Activated naive CD4-positive, alpha-beta T cell treated with anti-CD3 and anti-CD28 coated beads for 36 hours (primary cell): Measurements from ENCODE around the gene SCN4A. TPM values are rescaled to one million over a fixed set of nuclear protein-coding genes. Genes with fewer than 3 reads are reported as not detected.

ENCODE experiments used
- CTCF ChIA-PET: fragments of 350-600 bp; sonication (Branson Sonifier 250); formaldehyde crosslinking; loops from one replicate; lab custom pipeline; 2021; ENCODE audit warnings: antibody characterized with exemption; lab: Charles Lee
- DNase-seq: peaks from one replicate; pipeline ENCODE4 v3.0.0-alpha.2; 2020
- H3K27ac Mint-ChIP-seq: one replicate; pipeline ENCODE4 v1.8.0; 2021; ENCODE audit warnings: mild to moderate bottlenecking, mixed read lengths
- H3K27me3 Mint-ChIP-seq: one replicate; pipeline ENCODE4 v1.8.0; 2021; ENCODE audit warnings: low read depth, mixed read lengths
- H3K36me3 Mint-ChIP-seq: one replicate; pipeline ENCODE4 v1.8.0; 2021; ENCODE audit warnings: low read depth, mixed read lengths
- H3K4me1 Mint-ChIP-seq: one replicate; pipeline ENCODE4 v1.8.0; 2021; ENCODE audit warnings: low read depth, mixed read lengths
- H3K4me3 Mint-ChIP-seq: one replicate; pipeline ENCODE4 v1.8.0; 2021; ENCODE audit warnings: mild to moderate bottlenecking, moderate library complexity, mixed read lengths
- H3K9me3 Mint-ChIP-seq: one replicate; pipeline ENCODE4 v1.8.0; 2021; ENCODE audit warnings: mixed read lengths
- intact Hi-C: fragments of 100-400 bp; cut with micrococcal nuclease; formaldehyde crosslinking; loops from one replicate; pipeline ENCODE4 v1.15.1; 2023
- total RNA-seq, 2 experiments: library from RNA; stranded (reverse); gene quantifications; one replicate each; pipeline ENCODE4 v1.2.3, GENCODE V29; 2021

SCN4A gene
- total RNA-seq, 2 experiments from 2014 or later, result 0.10 to 0.47 TPM

DNA sequence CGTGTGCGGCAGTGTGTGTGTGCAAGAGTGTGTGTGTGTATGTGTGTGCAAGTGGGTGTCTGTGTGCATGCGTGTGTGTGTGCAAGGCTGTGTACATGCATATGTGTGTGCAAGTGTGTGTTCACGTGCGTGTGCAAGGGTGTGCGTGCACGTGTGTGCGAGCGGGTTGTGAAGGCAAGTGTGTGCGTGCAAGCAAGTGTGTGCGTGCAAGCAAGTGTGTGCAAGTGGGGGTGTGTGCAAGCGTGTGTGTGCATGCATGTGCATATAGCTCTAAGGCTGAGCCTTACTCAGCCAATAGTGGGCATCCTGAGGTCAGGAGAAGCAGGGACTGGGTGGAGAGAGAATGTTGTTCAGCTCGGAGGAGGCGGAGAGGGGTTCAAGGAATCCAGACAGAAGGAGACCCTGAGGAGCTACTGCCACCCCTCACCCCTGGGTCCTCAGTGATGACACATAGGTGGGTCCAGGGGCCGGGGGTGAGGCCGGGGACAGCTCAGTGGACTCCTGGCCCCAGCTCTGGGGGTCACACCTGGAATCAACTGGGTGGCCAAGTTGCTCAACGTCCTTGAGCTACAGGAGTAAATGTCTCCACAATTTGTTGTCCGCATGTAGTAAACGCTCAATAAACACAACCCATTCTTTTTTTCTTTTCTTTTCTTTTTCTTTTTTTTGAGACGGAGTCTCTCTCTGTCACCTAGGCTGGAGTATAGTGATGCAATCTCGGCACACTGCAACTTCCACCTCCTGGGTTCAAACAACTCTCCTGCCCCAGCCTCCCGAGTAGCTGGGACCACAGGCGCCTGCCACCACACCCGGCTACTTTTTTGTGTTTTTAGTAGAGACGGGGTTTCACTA lies 27.2 kb upstream of the SCN4A start:
- no peaks in the 10 kb centered on the region for H3K9me3 Mint-ChIP-seq
- peaks cover 22% of the 10 kb centered on the region for H3K4me1 Mint-ChIP-seq
- CTCF ChIA-PET, result interaction anchor here (1.3 to 1.5 kb wide), 2 partner anchors 9 to 25 kb away, joined by 3 to 5 read pairs; no protein-coding TSS in a partner anchor
- no peaks in the 10 kb centered on the region for H3K27me3 Mint-ChIP-seq
- peak overlapping the region; percentile 86 for H3K4me3 Mint-ChIP-seq
- H3K36me3 Mint-ChIP-seq, result peaks cover 2% of the 10 kb centered on the region
- no peak for DNase-seq
- no peak overlapping the region for H3K27ac Mint-ChIP-seq
- intact Hi-C loops, result loop anchor here (1.0 kb wide), 1 partner anchor 15 kb away; no protein-coding TSS in a partner anchor

DNA sequence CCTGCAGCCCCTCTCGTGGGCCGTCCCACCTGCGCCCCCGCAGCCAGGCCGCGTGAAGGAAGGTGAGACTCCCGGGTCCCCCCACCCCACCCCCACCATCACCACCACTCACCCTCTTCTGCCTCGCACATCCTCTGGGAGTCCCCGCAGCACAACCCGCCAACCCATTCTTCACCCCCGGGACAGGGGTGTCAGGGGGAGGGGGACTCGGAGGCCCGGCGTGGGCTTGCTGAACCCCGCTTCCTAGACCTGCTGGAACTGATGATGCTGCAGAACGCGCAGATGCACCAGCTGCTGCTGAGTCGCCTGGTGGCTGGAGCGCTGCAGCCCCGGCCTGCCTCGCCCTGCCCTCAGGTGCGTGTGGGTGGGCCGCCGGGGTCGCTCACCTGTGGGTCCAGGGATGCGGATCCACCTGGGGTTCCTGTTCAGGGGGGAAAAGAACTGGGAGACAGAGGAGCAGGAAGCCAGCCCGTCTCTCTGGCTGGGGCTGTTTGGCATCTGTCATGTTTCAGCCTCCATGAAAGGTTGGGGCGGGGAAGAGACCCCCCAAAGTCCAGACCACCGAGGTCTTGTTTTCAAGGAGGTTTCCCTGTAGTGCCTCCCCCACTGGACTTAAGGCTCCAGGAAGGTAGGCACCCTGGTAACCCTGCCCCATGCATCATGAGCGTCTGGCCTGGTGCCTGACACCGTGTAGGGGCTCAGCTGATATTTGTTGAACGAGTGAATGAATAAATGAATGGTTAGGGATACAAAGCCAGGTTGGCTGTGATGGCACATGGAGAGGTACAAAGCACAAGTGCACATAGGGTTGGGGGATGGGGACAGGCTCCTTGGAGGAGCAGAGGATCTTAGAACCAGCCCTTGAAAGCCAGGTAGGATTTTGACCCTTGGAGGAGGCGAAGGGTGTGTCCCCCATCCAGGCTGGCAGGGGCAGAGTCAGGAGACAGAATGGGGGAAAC lies 26.3 kb upstream of the SCN4A start:
- Mint-ChIP-seq H3K36me3 (no peaks in the 10 kb centered on the region), H3K4me1 (peaks cover 22% of the 10 kb centered on the region), H3K9me3 (no peaks in the 10 kb centered on the region), H3K27me3 (no peaks in the 10 kb centered on the region), H3K4me3 (peak overlapping the region; percentile 86), H3K27ac (no peak overlapping the region)
- DNase-seq, result peak; percentile 48
- intact Hi-C loops, result loop anchor here (1.0 kb wide), 1 partner anchor 16 kb away; no protein-coding TSS in a partner anchor
- CTCF ChIA-PET, result interaction anchor here (0.9 to 1.5 kb wide), 4 partner anchors 26 to 135 kb away, joined by 3 to 5 read pairs (median 4); no protein-coding TSS in a partner anchor

DNA sequence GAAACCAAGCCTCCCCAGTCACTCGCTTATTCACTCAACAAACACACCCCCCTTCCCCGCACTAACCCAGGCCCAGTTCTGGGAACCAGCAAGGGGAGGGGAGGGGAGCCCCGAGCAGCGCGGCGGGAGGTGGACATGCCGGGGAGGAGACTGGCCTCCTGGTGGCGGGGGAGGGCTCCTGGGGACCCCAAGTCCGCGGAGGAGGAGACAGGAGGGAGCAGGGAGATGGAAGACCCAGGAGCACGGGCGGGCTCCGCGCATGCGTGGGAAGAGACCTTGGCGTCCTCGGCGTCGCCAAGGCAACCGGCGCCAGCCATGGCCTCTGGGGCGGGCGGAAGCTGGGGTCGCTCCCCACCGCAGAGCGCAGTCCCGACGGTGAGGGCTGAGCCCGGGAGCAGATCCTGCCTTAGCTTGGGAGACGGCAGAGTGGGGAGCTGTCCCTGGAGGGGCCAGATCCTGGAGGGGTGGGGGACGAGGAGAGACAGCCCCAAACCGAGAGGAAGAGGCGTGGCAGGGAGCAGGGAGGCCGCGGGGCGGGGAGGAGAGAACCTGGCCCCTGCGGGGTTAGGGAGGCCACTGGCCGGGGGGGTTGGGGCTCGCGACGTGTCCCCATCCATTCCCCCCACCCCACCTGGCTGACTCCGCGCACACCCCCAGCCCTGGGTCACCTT lies 25.5 kb upstream of the SCN4A start, which contains the start of gene PRR29:
Gene PRR29, plus strand, starts transcription at position 302 of the 671 bp plus-strand sequence. Its CDS starts 14 bp downstream, at position 316.
- Mint-ChIP-seq H3K4me3 (peak within 1 kb of the TSS; percentile 86), H3K36me3 (no peaks in the 10 kb centered on the region), H3K9me3 (no peaks in the 10 kb centered on the region), H3K4me1 (peaks cover 27% of the 10 kb centered on the region), H3K27ac (no peak within 1 kb of the TSS), H3K27me3 (no peaks in the 10 kb centered on the region)
- CTCF ChIA-PET, result interaction anchor here (0.6 to 1.5 kb wide), 4 partner anchors 18 to 135 kb away, joined by 3 to 4 read pairs (median 3); no protein-coding TSS in a partner anchor
- intact Hi-C loops, result no loop called here
- DNase-seq, result peak; percentile 71

DNA sequence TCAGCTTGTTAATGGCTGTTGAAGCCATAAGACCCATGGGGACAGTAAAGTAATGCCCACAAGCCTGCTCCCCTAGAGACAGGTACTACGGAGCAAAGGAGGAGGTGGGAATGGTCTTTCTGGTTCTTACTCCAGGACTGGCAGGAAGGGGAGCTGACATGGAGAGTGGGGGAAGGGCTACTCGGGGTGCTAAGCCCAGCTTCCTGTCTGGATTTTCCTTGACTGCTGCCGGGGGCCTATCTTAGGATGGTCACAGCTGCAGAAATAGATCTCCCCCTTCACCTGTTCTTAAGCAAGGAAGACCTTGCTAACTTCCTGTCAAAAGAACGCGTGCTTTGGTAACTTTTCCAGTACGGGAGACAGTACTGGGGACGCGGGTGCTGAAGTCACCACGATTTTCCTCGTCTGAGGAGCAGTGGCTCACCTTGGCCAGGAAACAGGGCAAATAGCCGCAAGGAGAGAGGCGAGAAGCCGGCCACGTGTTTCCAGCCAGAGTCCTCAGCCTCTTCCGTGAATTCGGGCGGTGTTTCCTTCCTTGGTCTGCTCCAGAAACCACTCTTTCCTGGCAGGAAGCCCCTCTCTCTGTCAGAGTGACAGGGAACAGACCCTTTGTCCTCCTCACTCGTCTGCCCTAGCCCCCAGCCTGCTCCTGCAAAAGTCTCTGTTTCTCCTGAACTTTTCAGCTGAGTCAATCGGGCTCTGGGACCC lies 24.8 kb upstream of the SCN4A start:
- H3K4me1 Mint-ChIP-seq, result peaks cover 31% of the 10 kb centered on the region
- no peaks in the 10 kb centered on the region for H3K9me3 Mint-ChIP-seq
- CTCF ChIA-PET, result interaction anchor here (0.6 to 1.5 kb wide), 6 partner anchors 18 to 151 kb away, joined by 3 to 4 read pairs (median 3); no protein-coding TSS in a partner anchor
- H3K27me3 Mint-ChIP-seq, result no peaks in the 10 kb centered on the region
- no peak overlapping the region for H3K27ac Mint-ChIP-seq
- intact Hi-C loops, result no loop called here
- no peaks in the 10 kb centered on the region for H3K36me3 Mint-ChIP-seq
- H3K4me3 Mint-ChIP-seq, result peak overlapping the region; percentile 86
- no peak for DNase-seq

DNA sequence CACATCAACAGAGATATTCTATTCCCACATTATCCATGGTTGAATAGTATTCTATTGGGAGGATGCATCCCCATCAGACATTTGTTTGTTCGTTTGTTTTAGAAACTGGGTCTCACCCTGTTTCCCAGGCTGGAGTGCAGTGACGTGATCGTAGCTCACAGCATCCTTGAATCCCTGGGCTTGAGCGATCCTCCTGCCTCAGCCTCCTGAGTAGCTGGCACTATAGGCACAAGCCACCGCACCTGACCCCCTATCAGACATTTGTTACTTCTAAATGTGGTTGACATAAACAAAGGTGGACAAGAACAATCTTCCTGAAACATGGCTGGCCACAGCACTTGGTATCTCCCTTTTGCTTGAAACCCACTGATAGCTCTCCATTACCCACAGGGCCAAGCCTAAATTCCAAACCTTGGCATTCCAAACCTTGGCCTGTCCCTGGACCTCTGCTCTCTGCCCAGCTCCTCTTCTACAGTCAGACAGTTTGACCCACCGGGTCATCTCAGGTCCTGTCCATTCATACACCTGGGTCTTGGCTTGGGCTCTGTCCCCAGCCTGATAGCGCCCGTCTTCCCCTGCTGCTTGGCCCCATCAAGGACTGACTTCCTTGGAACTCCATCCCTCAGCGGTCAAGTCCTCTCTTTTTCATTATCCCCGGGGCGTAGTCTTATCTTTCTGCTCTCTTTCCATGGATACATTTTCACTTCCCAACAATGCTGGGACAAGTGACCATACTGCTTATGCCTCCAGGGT lies 23.9 kb upstream of the SCN4A start:
- Mint-ChIP-seq H3K36me3 (no peaks in the 10 kb centered on the region), H3K27me3 (no peaks in the 10 kb centered on the region), H3K9me3 (no peaks in the 10 kb centered on the region), H3K4me1 (peaks cover 33% of the 10 kb centered on the region), H3K27ac (no peak overlapping the region), H3K4me3 (no peak overlapping the region)
- DNase-seq, result no peak
- intact Hi-C loops, result no loop called here
- CTCF ChIA-PET, result interaction anchor here (0.9 to 1.9 kb wide), 3 partner anchors 32 to 150 kb away, joined by 3 to 7 read pairs (median 4); no protein-coding TSS in a partner anchor

GRCh38 chr17:63995626-63996025 lies 22.9 kb upstream of the SCN4A start:
- H3K27me3 Mint-ChIP-seq, result no peaks in the 10 kb centered on the region
- H3K4me3 Mint-ChIP-seq, result no peak overlapping the region
- no peak overlapping the region for H3K27ac Mint-ChIP-seq
- no peak for DNase-seq
- intact Hi-C loops, result no loop called here
- no peaks in the 10 kb centered on the region for H3K36me3 Mint-ChIP-seq
- CTCF ChIA-PET, result interaction anchor here (0.6 to 2.3 kb wide), 5 partner anchors 10 to 147 kb away, joined by 3 to 7 read pairs (median 5); no protein-coding TSS in a partner anchor
- peaks cover 37% of the 10 kb centered on the region for H3K4me1 Mint-ChIP-seq
- H3K9me3 Mint-ChIP-seq, result no peaks in the 10 kb centered on the region

DNA sequence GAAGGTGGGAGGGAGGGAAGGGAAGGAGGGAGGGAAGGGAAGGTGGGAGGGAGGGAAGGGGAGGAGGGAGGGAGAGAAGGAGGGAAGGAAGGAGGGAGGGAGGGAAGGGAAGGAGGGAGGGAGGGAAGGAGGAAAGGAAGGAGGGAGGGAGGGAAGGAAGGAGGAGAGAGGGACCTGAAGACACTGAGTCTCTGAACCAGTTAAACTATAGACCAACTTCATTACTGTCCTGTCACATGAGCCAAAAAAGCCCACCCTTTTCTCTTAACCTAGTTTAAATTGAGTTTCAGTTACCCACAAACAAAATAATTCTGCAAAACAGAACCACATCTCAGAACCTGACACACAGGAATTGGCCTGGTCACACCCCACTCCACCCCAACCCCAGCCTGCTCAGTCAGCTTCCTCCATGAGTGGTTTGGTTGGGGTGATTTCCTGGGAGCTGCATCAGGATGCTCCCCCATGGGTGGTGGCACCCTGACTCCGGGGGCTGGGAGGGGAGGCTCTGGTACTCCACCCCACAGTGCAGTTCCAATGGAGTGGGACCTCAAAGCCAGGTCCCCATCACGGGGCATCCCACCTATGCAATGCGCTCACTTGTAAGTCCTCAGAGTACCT lies 20.8 kb upstream of the SCN4A start:
- no peaks in the 10 kb centered on the region for H3K36me3 Mint-ChIP-seq
- CTCF ChIA-PET, result interaction anchor here (0.6 to 2.3 kb wide), 8 partner anchors 8 to 506 kb away, joined by 3 to 13 read pairs (median 4); partner anchors contain the start of gene GH1
- H3K27ac Mint-ChIP-seq, result no peak overlapping the region
- H3K4me3 Mint-ChIP-seq, result no peak overlapping the region
- H3K4me1 Mint-ChIP-seq, result peaks cover 29% of the 10 kb centered on the region
- H3K27me3 Mint-ChIP-seq, result no peaks in the 10 kb centered on the region
- intact Hi-C loops, result loop anchor here (5.0 kb wide), 1 partner anchor 46 kb away; no protein-coding TSS in a partner anchor
- DNase-seq, result no peak
- H3K9me3 Mint-ChIP-seq, result no peaks in the 10 kb centered on the region

DNA sequence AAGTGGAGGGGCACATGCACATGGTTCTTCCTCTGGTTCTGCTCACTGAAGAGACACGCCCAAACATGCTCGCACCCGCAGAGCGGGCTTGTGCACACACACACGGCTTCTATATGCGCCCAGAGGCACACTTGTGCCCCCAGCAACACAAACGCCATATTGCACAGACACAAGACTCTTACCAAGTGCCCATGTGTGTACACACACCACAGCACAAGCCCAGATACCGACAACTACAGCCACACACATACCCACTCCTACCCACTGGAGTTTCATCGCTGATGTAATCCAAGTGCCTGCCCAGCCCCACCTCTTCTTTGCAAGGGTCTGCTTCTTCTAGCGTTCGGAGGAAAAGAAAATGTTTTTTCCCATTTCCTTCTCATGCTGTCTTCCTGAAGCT lies 18.9 kb upstream of the SCN4A start:
- CTCF ChIA-PET, result interaction anchor here (1.1 to 1.9 kb wide), 3 partner anchors 26 to 72 kb away, joined by 4 to 7 read pairs (median 4); no protein-coding TSS in a partner anchor
- H3K27ac Mint-ChIP-seq, result no peak overlapping the region
- peaks cover 20% of the 10 kb centered on the region for H3K4me1 Mint-ChIP-seq
- DNase-seq, result no peak
- intact Hi-C loops, result loop anchor here (5.0 kb wide), 1 partner anchor 44 kb away; no protein-coding TSS in a partner anchor
- no peak overlapping the region for H3K4me3 Mint-ChIP-seq
- no peaks in the 10 kb centered on the region for H3K9me3 Mint-ChIP-seq
- no peaks in the 10 kb centered on the region for H3K27me3 Mint-ChIP-seq
- H3K36me3 Mint-ChIP-seq, result no peaks in the 10 kb centered on the region

GRCh38 chr17:63989622-63990345 lies 17.1 kb upstream of the SCN4A start:
- H3K4me1 Mint-ChIP-seq, result peaks cover 33% of the 10 kb centered on the region
- H3K4me3 Mint-ChIP-seq, result no peak overlapping the region
- H3K27ac Mint-ChIP-seq, result no peak overlapping the region
- no peaks in the 10 kb centered on the region for H3K36me3 Mint-ChIP-seq
- CTCF ChIA-PET, result interaction anchor here (0.7 to 2.3 kb wide), 19 partner anchors 10 to 144 kb away, joined by 3 to 23 read pairs (median 5); partner anchors contain the start of genes CD79B, CSHL1 and GH1
- H3K27me3 Mint-ChIP-seq, result no peaks in the 10 kb centered on the region
- intact Hi-C loops, result loop anchor here (1.0 to 5.0 kb wide), 2 partner anchors 42 to 70 kb away; no protein-coding TSS in a partner anchor
- no peak for DNase-seq
- no peaks in the 10 kb centered on the region for H3K9me3 Mint-ChIP-seq
